CD4-positive, alpha-beta T cell (primary cell): ENCODE data around the gene IL23A. TPM values are rescaled to one million over a fixed set of nuclear protein-coding genes. Genes with fewer than 3 reads are reported as not detected.

ENCODE experiments used
- ATAC-seq: fragments of 200-7000 bp; cut with Tn5 transposase; one replicate; pipeline ENCODE4 v1.10.0; 2022; ENCODE audit warnings: mild to moderate bottlenecking; ENCODE audit not compliant: poor library complexity
- CTCF ChIA-PET: fragments of 350-600 bp; sonication (Branson Sonifier 250); formaldehyde crosslinking; loops from one replicate; lab custom pipeline; 2021; ENCODE audit warnings: antibody characterized with exemption, inconsistent platforms; lab: Charles Lee
- POLR2A ChIA-PET: fragments of 350-600 bp; sonication (Branson Sonifier 250); formaldehyde crosslinking; loops from one replicate; lab custom pipeline; 2021; ENCODE audit warnings: antibody characterized with exemption, inconsistent platforms; lab: Charles Lee
- DNase-seq, 14 experiments: peaks; one replicate each; pipeline ENCODE4 v3.0.0-alpha.2; 2013 to 2020; ENCODE audit warnings: mixed read lengths in 2 of 14
- H3K27ac ChIP-seq, 2 donors: one replicate each; pipeline versions ENCODE4 v1.5.1 to v1.7.0; 2013; ENCODE audit warnings: low read length in 2 of 2, low read depth in 1 of 2, mild to moderate bottlenecking in 1 of 2
- H3K27me3 ChIP-seq, 2 experiments: 1 replicate in 1 of 2; 2 replicates in 1 of 2; pipeline versions ENCODE4 v1.6.1 to v1.7.0; 2013; ENCODE audit warnings: low read length in 2 of 2, control low read depth in 1 of 2, mild to moderate bottlenecking in 1 of 2, moderate library complexity in 1 of 2; ENCODE audit not compliant: insufficient read depth in 2 of 2, control insufficient read depth in 1 of 2
- H3K36me3 ChIP-seq: one replicate; pipeline ENCODE4 v1.6.1; 2013; ENCODE audit warnings: low read length, control low read depth; ENCODE audit not compliant: insufficient read depth
- H3K4me1 ChIP-seq: one replicate; pipeline ENCODE4 v1.6.1; 2013; ENCODE audit warnings: low read length, control low read depth; ENCODE audit not compliant: insufficient read depth
- H3K4me3 ChIP-seq: one replicate; pipeline ENCODE4 v1.5.1; 2013; ENCODE audit warnings: mild to moderate bottlenecking, low read length, moderate library complexity
- H3K9me3 ChIP-seq, 2 experiments: 1 replicate in 1 of 2; 2 replicates in 1 of 2; pipeline versions ENCODE4 v1.6.1 to v1.7.0; 2013; ENCODE audit warnings: low read length in 2 of 2, mild to moderate bottlenecking in 2 of 2, control low read depth in 1 of 2, moderate library complexity in 1 of 2; ENCODE audit not compliant: control insufficient read depth in 1 of 2, insufficient read depth in 1 of 2
- H3K27ac Mint-ChIP-seq: one replicate; pipeline ENCODE4 v1.8.0; 2020; ENCODE audit warnings: mixed read lengths
- H3K27me3 Mint-ChIP-seq: one replicate; pipeline ENCODE4 v1.8.0; 2021; ENCODE audit warnings: mixed read lengths
- H3K36me3 Mint-ChIP-seq: one replicate; pipeline ENCODE4 v1.8.0; 2021; ENCODE audit warnings: low read depth, mixed read lengths
- H3K4me1 Mint-ChIP-seq: one replicate; pipeline ENCODE4 v1.8.0; 2021; ENCODE audit warnings: low read depth, mixed read lengths
- H3K4me3 Mint-ChIP-seq: one replicate; pipeline ENCODE4 v1.8.0; 2020; ENCODE audit warnings: mild to moderate bottlenecking, mixed read lengths
- H3K9me3 Mint-ChIP-seq: one replicate; pipeline ENCODE4 v1.8.0; 2020; ENCODE audit warnings: mixed read lengths
- intact Hi-C, 2 experiments: fragments of 100-400 bp; cut with DNase I in 1 of 2; cut with micrococcal nuclease in 1 of 2; formaldehyde crosslinking; loops; one replicate each; pipeline versions ENCODE4 v1.15.1 to v1.9.0; 2023 to 2025; cut with DNase I, micrococcal nuclease
- total RNA-seq, 174 experiments: library from RNA in 2 of 174; stranded (reverse) in 2 of 174; gene quantifications; one replicate each; pipeline ENCODE4 v1.2.3 and lab custom pipeline; 2021 to 2026
- TF ChIP-seq, protein P1 (sequence below): fragments of 200-600 bp; IDR thresholded peaks from one replicate; pipeline ENCODE4 v1.8.0; 2022; ENCODE audit warnings: antibody characterized with exemption, mild to moderate bottlenecking

The IL23A gene
- total RNA-seq, 2 experiments from 2014 or later: 25.2 to 27.5 TPM

DNA sequence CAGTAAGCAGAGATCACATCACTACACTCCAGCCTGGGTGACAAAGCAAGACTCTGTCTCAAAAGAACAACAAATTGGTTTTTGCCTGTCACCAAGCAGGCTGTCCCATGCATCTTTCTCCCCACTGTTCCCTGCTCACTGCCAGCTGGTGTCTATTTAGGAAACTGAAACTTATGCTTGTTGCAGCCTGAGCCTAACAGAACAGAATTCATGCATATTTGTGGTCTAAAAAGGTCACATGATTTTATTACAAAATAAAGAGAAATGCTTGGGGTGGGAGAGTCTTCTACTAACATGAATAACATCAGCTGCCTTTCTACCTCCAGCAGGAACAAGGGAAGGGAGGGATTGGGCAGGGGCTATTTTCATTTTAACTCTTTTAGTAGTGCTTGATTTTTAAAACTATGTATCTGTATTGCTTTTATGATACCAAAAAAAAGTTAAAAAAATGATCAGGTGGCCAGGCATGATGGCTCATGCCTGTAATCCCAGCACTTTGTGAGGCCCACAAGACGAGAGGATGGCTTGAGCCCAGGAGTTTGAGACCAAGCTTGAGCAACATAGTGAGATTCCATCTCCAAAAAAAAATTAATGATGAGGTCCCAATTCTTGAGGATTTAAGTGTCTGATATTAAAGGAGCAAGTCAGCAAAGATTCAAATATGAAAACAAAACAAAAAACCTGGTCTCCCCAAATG, 20.3 kb downstream of the IL23A start:
- H3K27me3 Mint-ChIP-seq: no peaks in the 10 kb centered on the region

GRCh38 chr12:56359851-56360767, 21.4 kb downstream of the IL23A start, which contains the start of gene STAT2:
STAT2 (minus strand) TSS chr12:56360107; CDS start chr12:56356571, 3,536 bp downstream.
- peak; percentile 97 to 100 (median 99) for DNase-seq
- Histone ChIP-seq H3K36me3 (peaks cover 13% of the 10 kb centered on the region), H3K4me3 (peak within 1 kb of the TSS; percentile 90), H3K4me1 (peaks cover 27% of the 10 kb centered on the region), H3K27me3 (no peaks in the 10 kb centered on the region), H3K27ac (peak within 1 kb of the TSS; percentile 54 to 79), H3K9me3 (no peaks in the 10 kb centered on the region)
- CTCF ChIA-PET: interaction anchor here (0.6 to 2.9 kb wide), 10 partner anchors 13 to 234 kb away, joined by 3 to 17 read pairs (median 4); partner anchors contain the start of genes CNPY2, IL23A and PAN2
- Mint-ChIP-seq H3K27ac (peak within 1 kb of the TSS; percentile 93), H3K4me1 (peaks cover 33% of the 10 kb centered on the region), H3K27me3 (no peaks in the 10 kb centered on the region), H3K4me3 (peak within 1 kb of the TSS; percentile 99), H3K9me3 (no peaks in the 10 kb centered on the region), H3K36me3 (peaks cover 40% of the 10 kb centered on the region)
- TF ChIP-seq, protein P1, sequence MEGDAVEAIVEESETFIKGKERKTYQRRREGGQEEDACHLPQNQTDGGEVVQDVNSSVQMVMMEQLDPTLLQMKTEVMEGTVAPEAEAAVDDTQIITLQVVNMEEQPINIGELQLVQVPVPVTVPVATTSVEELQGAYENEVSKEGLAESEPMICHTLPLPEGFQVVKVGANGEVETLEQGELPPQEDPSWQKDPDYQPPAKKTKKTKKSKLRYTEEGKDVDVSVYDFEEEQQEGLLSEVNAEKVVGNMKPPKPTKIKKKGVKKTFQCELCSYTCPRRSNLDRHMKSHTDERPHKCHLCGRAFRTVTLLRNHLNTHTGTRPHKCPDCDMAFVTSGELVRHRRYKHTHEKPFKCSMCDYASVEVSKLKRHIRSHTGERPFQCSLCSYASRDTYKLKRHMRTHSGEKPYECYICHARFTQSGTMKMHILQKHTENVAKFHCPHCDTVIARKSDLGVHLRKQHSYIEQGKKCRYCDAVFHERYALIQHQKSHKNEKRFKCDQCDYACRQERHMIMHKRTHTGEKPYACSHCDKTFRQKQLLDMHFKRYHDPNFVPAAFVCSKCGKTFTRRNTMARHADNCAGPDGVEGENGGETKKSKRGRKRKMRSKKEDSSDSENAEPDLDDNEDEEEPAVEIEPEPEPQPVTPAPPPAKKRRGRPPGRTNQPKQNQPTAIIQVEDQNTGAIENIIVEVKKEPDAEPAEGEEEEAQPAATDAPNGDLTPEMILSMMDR: no peak
- ATAC-seq: peak; percentile 94
- POLR2A ChIA-PET: interaction anchor here (0.6 to 5.1 kb wide), 43 partner anchors 9 to 1120 kb away, joined by 3 to 150 read pairs (median 6); partner anchors contain the start of genes ARHGAP9, ATP5F1B, CNPY2 and COQ10A
- intact Hi-C loops: loop anchor here (1.0 to 5.0 kb wide), 8 partner anchors 21 to 277 kb away; partner anchors contain the start of genes CNPY2 (in 1 of the 2), CS (in 1 of the 2) and IL23A (in 1 of the 2)

More for the DNA sequence above, 20.3 kb downstream of the IL23A start:
- Mint-ChIP-seq H3K4me1 (peaks cover 33% of the 10 kb centered on the region), H3K4me3 (peak overlapping the region; percentile 99), H3K9me3 (no peaks in the 10 kb centered on the region), H3K36me3 (peaks cover 50% of the 10 kb centered on the region), H3K27ac (peak overlapping the region; percentile 93)
- H3K36me3 ChIP-seq: peaks cover 24% of the 10 kb centered on the region
- H3K27ac ChIP-seq: no peak overlapping the region
- no peaks in the 10 kb centered on the region for H3K27me3 ChIP-seq
- H3K4me1 ChIP-seq: peaks cover 27% of the 10 kb centered on the region
- ChIA-PET CTCF (interaction anchor here (0.6 to 2.9 kb wide), 9 partner anchors 12 to 233 kb away, joined by 3 to 17 read pairs (median 4); partner anchors contain the start of genes CNPY2, COQ10A, ESYT1 and IL23A), POLR2A (interaction anchor here (0.6 to 5.1 kb wide), 21 partner anchors 10 to 767 kb away, joined by 3 to 150 read pairs (median 13); partner anchors contain the start of genes CNPY2, COQ10A, IL23A and NACA)
- ATAC-seq (no peak), DNase-seq (peak in 3 of 14 experiments; percentile 8 to 24 (median 21))
- peak overlapping the region; percentile 90 for H3K4me3 ChIP-seq
- H3K9me3 ChIP-seq: no peaks in the 10 kb centered on the region
- TF ChIP-seq, protein P1: no peak
- intact Hi-C loops: loop anchor here in 1 of 2 experiments (1.0 kb wide), 2 partner anchors 20 to 42 kb away; no protein-coding TSS in a partner anchor
